ENCODE results near the gene SCARF1.

DNA sequence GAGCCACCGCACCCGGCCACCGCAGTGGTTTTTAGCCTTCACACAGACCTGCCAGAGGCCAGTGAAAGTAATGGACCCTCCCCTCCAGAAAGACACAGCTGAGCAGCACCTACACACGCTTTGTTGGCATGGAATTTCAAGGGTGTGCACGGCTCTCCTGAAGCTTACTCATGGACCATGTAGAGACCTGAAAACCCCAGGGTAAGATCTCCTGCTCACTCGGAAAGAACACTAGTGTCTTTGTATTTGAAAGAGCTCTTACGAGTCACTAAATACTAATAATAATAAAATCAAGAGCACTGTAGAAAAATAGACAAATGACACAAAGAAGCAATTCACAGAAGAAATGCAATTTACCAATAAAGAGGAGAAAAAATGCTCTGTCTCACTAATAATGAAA is 36.9 kb downstream of the SCARF1 start:
- TF ChIP-seq ZNF70 (CRISPR knock-in tag; IDR thresholded peaks at IDR 0.05) (no peak), TOX (CRISPR knock-in tag; IDR thresholded peaks at IDR 0.05; ENCODE audit: borderline replicate concordance) (no peak), CSDC2 (CRISPR knock-in tag; IDR thresholded peaks at IDR 0.05) (no peak), ARNTL (CRISPR knock-in tag; IDR thresholded peaks at IDR 0.05; ENCODE audit: borderline replicate concordance, low read depth) (no peak)
